GM21528 (cell line): Measurements from ENCODE around the gene PLEKHA4.
A peak's percentile ranks its signal among the peaks of the same experiment; 100 is the strongest.
"Not testable (repeated sequence)": the region's sequence is repeated elsewhere in the genome, so short reads cannot be mapped to it uniquely, and the experiment has no call there.

ENCODE experiments used
- ATAC-seq: cut with Tn5 transposase; IDR thresholded peaks from one replicate; pipeline ENCODE4 v1.9.1; 2021; ENCODE audit warnings: mild to moderate bottlenecking, moderate library complexity; ENCODE audit not compliant: unreplicated experiment, low FRiP score

Gene PLEKHA4

GRCh38 chr19:48867123-48867745 lies 1.2 kb downstream of the PLEKHA4 start:
- ATAC-seq = no peak

GRCh38 chr19:48866692-48867091 lies 1.7 kb downstream of the PLEKHA4 start:
- no peak for ATAC-seq

- no peak for ATAC-seq
These were observed 5.6 kb downstream of the PLEKHA4 start for GRCh38 chr19:48862827-48863226.

GRCh38 chr19:48861313-48861712 lies 7.1 kb downstream of the PLEKHA4 start:
- ATAC-seq = no peak

- ATAC-seq = no peak
These were observed 8.5 kb downstream of the PLEKHA4 start for GRCh38 chr19:48859711-48860572.

GRCh38 chr19:48858984-48859710 lies 9.3 kb downstream of the PLEKHA4 start:
- peak; percentile 54 for ATAC-seq

- ATAC-seq = no peak
These were observed 11.5 kb downstream of the PLEKHA4 start for GRCh38 chr19:48856921-48857320.

GRCh38 chr19:48854103-48854502 lies 14.3 kb downstream of the PLEKHA4 start:
- ATAC-seq = no peak

- no peak for ATAC-seq
These were observed 14.9 kb downstream of the PLEKHA4 start for GRCh38 chr19:48853483-48853882.

- ATAC-seq = no peak
These were observed 16.1 kb downstream of the PLEKHA4 start for GRCh38 chr19:48852292-48852691.

GRCh38 chr19:48846659-48847058 lies 21.8 kb downstream of the PLEKHA4 start:
- not testable (repeated sequence) for ATAC-seq

GRCh38 chr19:48845384-48845783 lies 23.0 kb downstream of the PLEKHA4 start:
- ATAC-seq = no peak

- no peak for ATAC-seq
These were observed 23.9 kb downstream of the PLEKHA4 start for GRCh38 chr19:48844472-48844871.

GRCh38 chr19:48842789-48843162 lies 25.6 kb downstream of the PLEKHA4 start:
- ATAC-seq = no peak

GRCh38 chr19:48841571-48841970 lies 26.8 kb downstream of the PLEKHA4 start:
- no peak for ATAC-seq

GRCh38 chr19:48841047-48841446 lies 27.4 kb downstream of the PLEKHA4 start:
- no peak for ATAC-seq

GRCh38 chr19:48837687-48838086 lies 30.7 kb downstream of the PLEKHA4 start:
- no peak for ATAC-seq

- no peak for ATAC-seq
These were observed 31.3 kb downstream of the PLEKHA4 start for GRCh38 chr19:48837051-48837524.

- no peak for ATAC-seq
These were observed 32.1 kb downstream of the PLEKHA4 start, which contains the start of gene HSD17B14 for GRCh38 chr19:48836089-48837017. Gene HSD17B14 (minus strand): TSS chr19:48836491. CDS start chr19:48836411, 80 bp downstream.

- ATAC-seq = peak; percentile 55
These were observed 32.7 kb downstream of the PLEKHA4 start for GRCh38 chr19:48835734-48836088.
